GM18867 (cell line): ENCODE data around the gene MYL10.

ENCODE experiments used
- ATAC-seq: cut with Tn5 transposase; IDR thresholded peaks from one replicate; pipeline ENCODE4 v1.9.1; 2021; ENCODE audit warnings: mild to moderate bottlenecking, moderate library complexity; ENCODE audit not compliant: unreplicated experiment

MYL10 gene

GRCh38 chr7:101578552-101578951, 50.5 kb downstream of the MYL10 start:
- no peak for ATAC-seq

GRCh38 chr7:101576998-101577397, 52.1 kb downstream of the MYL10 start:
- ATAC-seq, result no peak

DNA sequence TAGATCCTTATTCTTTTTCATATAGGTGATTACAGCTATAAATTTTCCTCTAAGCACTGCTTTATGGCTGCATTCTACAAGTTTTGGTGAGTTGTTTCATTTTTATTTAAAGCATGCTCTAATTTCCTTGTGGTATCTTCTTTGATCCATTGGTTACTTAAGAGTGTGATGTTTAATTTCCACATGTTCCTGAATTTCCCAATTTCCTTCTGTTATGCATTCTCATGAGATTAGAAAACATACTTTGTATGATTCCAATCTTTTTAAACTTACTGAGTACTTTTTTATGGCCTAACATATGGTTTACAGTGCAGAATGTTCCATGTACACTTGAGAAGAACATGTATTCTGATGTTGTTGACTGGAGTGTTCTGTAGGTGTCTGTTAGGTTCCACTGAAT, 53.4 kb downstream of the MYL10 start:
- no peak for ATAC-seq

DNA sequence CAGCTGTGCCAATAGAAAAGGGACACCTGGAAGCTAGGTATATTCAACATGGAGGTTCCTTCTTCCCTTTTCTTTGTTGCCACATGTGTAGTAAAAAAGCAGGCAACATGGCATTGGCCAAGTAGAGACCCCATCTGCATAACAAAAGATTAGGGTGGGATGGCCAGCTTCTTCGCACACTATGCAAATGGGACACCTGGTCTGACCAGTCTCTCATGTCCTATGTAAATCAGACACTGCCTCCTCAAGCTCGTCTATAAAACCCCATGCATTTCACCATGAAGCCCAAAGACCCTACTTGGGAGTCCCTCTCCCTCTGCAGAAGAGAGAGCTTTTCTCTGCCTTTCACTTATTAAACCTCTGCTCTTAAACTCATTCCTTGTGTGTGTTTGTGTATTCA, 53.9 kb downstream of the MYL10 start:
- ATAC-seq, result no peak

GRCh38 chr7:101572156-101572555, 56.9 kb downstream of the MYL10 start:
- no peak for ATAC-seq

- ATAC-seq, result no peak
These were observed 61.9 kb downstream of the MYL10 start for GRCh38 chr7:101567230-101567629.

- no peak for ATAC-seq
These were observed 63.4 kb downstream of the MYL10 start for GRCh38 chr7:101565601-101566209.

- ATAC-seq, result no peak
These were observed 64.3 kb downstream of the MYL10 start for GRCh38 chr7:101564778-101565211.

- no peak for ATAC-seq
These were observed 64.9 kb downstream of the MYL10 start for GRCh38 chr7:101563943-101564777.
